Skin epidermis (tissue), 12 donors: Measurements from ENCODE around the gene SAFB.

Experiments
- H3K27ac ChIP-seq, 21 experiments: fragments of 200-600 bp; sonication (generic) in 11 of 21; one replicate each; pipeline ENCODE4 v1.5.0; 2020; ENCODE audit warnings: mild to moderate bottlenecking in 3 of 21, inconsistent platforms in 2 of 21, moderate library complexity in 2 of 21
- H3K4me3 ChIP-seq, 7 experiments: fragments of 200-600 bp; sonication (generic) in 2 of 7; one replicate each; pipeline ENCODE4 v1.5.0; 2020; ENCODE audit warnings: inconsistent platforms in 2 of 7, mild to moderate bottlenecking in 2 of 7, moderate library complexity in 1 of 7

SAFB gene

GRCh38 chr19:5622465-5623396, at the start of gene SAFB, which contains the start of gene SAFB2:
TSS of gene SAFB (plus strand) at chr19:5623083. CDS start at chr19:5623206, 123 bp downstream.
TSS of gene SAFB2 (minus strand) at chr19:5622776. CDS start at chr19:5622715, 61 bp downstream.
- Histone ChIP-seq H3K4me3 (peak within 1 kb of the TSS; percentile 68 to 99 (median 89)), H3K27ac (peak within 1 kb of the TSS; percentile 82 to 99 (median 96))

GRCh38 chr19:5575590-5575989, 47.3 kb upstream of the SAFB start:
- no peak overlapping the region for H3K4me3 ChIP-seq
- peak overlapping the region in 5 of 21 experiments; percentile 11 to 57 (median 41) for H3K27ac ChIP-seq

- H3K4me3 ChIP-seq: peak overlapping the region in 5 of 7 experiments; percentile 5 to 13 (median 12)
- H3K27ac ChIP-seq: peak overlapping the region in 20 of 21 experiments; percentile 12 to 88 (median 66)
Measured at GRCh38 chr19:5578097-5578846, 44.6 kb upstream of the SAFB start.

GRCh38 chr19:5579286-5579685, 43.6 kb upstream of the SAFB start:
- no peak overlapping the region for H3K27ac ChIP-seq

GRCh38 chr19:5579697-5580096, 43.2 kb upstream of the SAFB start:
- Histone ChIP-seq H3K4me3 (no peak overlapping the region), H3K27ac (no peak overlapping the region)

More at GRCh38 chr19:5579286-5579685, 43.6 kb upstream of the SAFB start:
- no peak overlapping the region for H3K4me3 ChIP-seq

GRCh38 chr19:5580161-5580571, 42.7 kb upstream of the SAFB start:
- H3K27ac ChIP-seq: no peak overlapping the region
- H3K4me3 ChIP-seq: no peak overlapping the region

GRCh38 chr19:5585461-5586299, 37.2 kb upstream of the SAFB start:
- Histone ChIP-seq H3K4me3 (no peak overlapping the region), H3K27ac (peak overlapping the region in 19 of 21 experiments; percentile 1 to 80 (median 67))

GRCh38 chr19:5586300-5587070, 36.4 kb upstream of the SAFB start:
- H3K4me3 ChIP-seq: no peak overlapping the region
- H3K27ac ChIP-seq: peak overlapping the region in 14 of 21 experiments; percentile 18 to 80 (median 62)

- no peak overlapping the region for H3K4me3 ChIP-seq
- no peak overlapping the region for H3K27ac ChIP-seq
Measured at GRCh38 chr19:5587071-5587455, 35.8 kb upstream of the SAFB start.

- H3K27ac ChIP-seq: no peak overlapping the region
- H3K4me3 ChIP-seq: no peak overlapping the region
Measured at GRCh38 chr19:5587661-5588060, 35.2 kb upstream of the SAFB start.

- Histone ChIP-seq H3K4me3 (no peak overlapping the region), H3K27ac (no peak overlapping the region)
Measured at GRCh38 chr19:5588441-5588840, 34.4 kb upstream of the SAFB start.

GRCh38 chr19:5588906-5589676, 33.8 kb upstream of the SAFB start:
- no peak overlapping the region for H3K4me3 ChIP-seq
- no peak overlapping the region for H3K27ac ChIP-seq

- Histone ChIP-seq H3K4me3 (no peak overlapping the region), H3K27ac (no peak overlapping the region)
Measured at GRCh38 chr19:5590151-5590864, 32.6 kb upstream of the SAFB start.

GRCh38 chr19:5590865-5591154, 32.1 kb upstream of the SAFB start:
- Histone ChIP-seq H3K27ac (no peak overlapping the region), H3K4me3 (no peak overlapping the region)

GRCh38 chr19:5591476-5591875, 31.4 kb upstream of the SAFB start:
- no peak overlapping the region for H3K27ac ChIP-seq

GRCh38 chr19:5592531-5593342, 30.1 kb upstream of the SAFB start:
- Histone ChIP-seq H3K4me3 (no peak overlapping the region), H3K27ac (no peak overlapping the region)

More at GRCh38 chr19:5591476-5591875, 31.4 kb upstream of the SAFB start:
- no peak overlapping the region for H3K4me3 ChIP-seq
